Measurements from ENCODE around the gene EFEMP1.

The EFEMP1 gene

GRCh38 chr2:55898386-55899040 is 25.1 kb downstream of the EFEMP1 start:
- no peak for DNase-seq (ENCODE audit: low read depth)

GRCh38 chr2:55896633-55897032 is 26.9 kb downstream of the EFEMP1 start:
- DNase-seq (ENCODE audit: low read depth) = no peak

- no peak for DNase-seq (ENCODE audit: low read depth)
Observed at GRCh38 chr2:55894720-55895119, 28.9 kb downstream of the EFEMP1 start.

- DNase-seq (ENCODE audit: low read depth) = no peak
Observed at GRCh38 chr2:55891671-55892094, 31.9 kb downstream of the EFEMP1 start.

GRCh38 chr2:55888936-55889335 is 34.6 kb downstream of the EFEMP1 start:
- DNase-seq (ENCODE audit: low read depth) = no peak

GRCh38 chr2:55887901-55888624 is 35.5 kb downstream of the EFEMP1 start:
- DNase-seq (ENCODE audit: low read depth) = peak; percentile 56

GRCh38 chr2:55887351-55887750 is 36.2 kb downstream of the EFEMP1 start:
- no peak for DNase-seq (ENCODE audit: low read depth)

GRCh38 chr2:55885944-55886281 is 37.7 kb downstream of the EFEMP1 start:
- DNase-seq (ENCODE audit: low read depth) = no peak

GRCh38 chr2:55885127-55885943 is 38.2 kb downstream of the EFEMP1 start:
- peak; percentile 88 for DNase-seq (ENCODE audit: low read depth)

- no peak for DNase-seq (ENCODE audit: low read depth)
Observed at GRCh38 chr2:55883829-55884228, 39.8 kb downstream of the EFEMP1 start.

GRCh38 chr2:55883357-55883756 is 40.2 kb downstream of the EFEMP1 start:
- no peak for DNase-seq (ENCODE audit: low read depth)

GRCh38 chr2:55882954-55883353 is 40.6 kb downstream of the EFEMP1 start:
- no peak for DNase-seq (ENCODE audit: low read depth)

GRCh38 chr2:55880416-55881143 is 43.0 kb downstream of the EFEMP1 start:
- DNase-seq (ENCODE audit: low read depth) = no peak

GRCh38 chr2:55879976-55880375 is 43.6 kb downstream of the EFEMP1 start:
- DNase-seq (ENCODE audit: low read depth) = no peak

- no peak for DNase-seq (ENCODE audit: low read depth)
Observed at GRCh38 chr2:55877087-55877436, 46.5 kb downstream of the EFEMP1 start.

GRCh38 chr2:55876429-55877086 is 47.0 kb downstream of the EFEMP1 start:
- DNase-seq (ENCODE audit: low read depth) = no peak

- DNase-seq (ENCODE audit: low read depth) = peak; percentile 24
Observed at GRCh38 chr2:55875434-55876135, 48.0 kb downstream of the EFEMP1 start.

GRCh38 chr2:55874338-55874737 is 49.2 kb downstream of the EFEMP1 start:
- no peak for DNase-seq (ENCODE audit: low read depth)

GRCh38 chr2:55871637-55872036 is 51.9 kb downstream of the EFEMP1 start:
- no peak for DNase-seq (ENCODE audit: low read depth)

GRCh38 chr2:55869637-55870325 is 53.8 kb downstream of the EFEMP1 start:
- DNase-seq (ENCODE audit: low read depth) = peak; percentile 41
